ENCODE measurements around the gene KLF7. TPM values are rescaled to one million over a fixed set of nuclear protein-coding genes. Genes with fewer than 3 reads are reported as not detected.
"Not testable (repeated sequence)": the region's sequence is repeated elsewhere in the genome, so short reads cannot be mapped to it uniquely, and the experiment has no call there.

Gene KLF7
- total RNA-seq, 1 donor from 2014 or later = 22.2 TPM

DNA sequence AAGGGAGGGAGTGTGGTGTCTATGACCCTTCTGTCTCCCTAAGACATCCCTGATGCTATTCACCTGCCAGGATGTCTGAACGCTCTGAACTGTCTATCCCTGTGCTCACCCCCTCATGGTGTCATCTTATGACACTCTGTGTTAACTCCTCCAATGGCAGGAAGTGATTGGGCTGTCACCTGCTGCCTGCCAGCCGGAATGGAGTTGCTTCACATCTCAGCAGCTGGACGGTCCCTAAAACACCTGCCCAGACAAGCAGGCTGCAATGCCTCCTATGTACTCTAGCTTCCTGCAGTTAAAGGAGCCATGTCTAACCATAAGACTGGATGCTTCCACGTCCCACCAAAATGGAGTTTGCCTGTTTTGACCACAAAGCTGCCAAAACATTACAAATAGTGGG, 126.5 kb downstream of the KLF7 start:
- DNase-seq (ENCODE audit: low read depth) = no peak
- TF ChIP-seq, protein P1, sequence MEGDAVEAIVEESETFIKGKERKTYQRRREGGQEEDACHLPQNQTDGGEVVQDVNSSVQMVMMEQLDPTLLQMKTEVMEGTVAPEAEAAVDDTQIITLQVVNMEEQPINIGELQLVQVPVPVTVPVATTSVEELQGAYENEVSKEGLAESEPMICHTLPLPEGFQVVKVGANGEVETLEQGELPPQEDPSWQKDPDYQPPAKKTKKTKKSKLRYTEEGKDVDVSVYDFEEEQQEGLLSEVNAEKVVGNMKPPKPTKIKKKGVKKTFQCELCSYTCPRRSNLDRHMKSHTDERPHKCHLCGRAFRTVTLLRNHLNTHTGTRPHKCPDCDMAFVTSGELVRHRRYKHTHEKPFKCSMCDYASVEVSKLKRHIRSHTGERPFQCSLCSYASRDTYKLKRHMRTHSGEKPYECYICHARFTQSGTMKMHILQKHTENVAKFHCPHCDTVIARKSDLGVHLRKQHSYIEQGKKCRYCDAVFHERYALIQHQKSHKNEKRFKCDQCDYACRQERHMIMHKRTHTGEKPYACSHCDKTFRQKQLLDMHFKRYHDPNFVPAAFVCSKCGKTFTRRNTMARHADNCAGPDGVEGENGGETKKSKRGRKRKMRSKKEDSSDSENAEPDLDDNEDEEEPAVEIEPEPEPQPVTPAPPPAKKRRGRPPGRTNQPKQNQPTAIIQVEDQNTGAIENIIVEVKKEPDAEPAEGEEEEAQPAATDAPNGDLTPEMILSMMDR (conservative IDR thresholded peaks at IDR 0.05; ENCODE audit: low read depth, low read length) = no peak
- H3K4me3 ChIP-seq (ENCODE audit: low read depth, low read length) = no peak overlapping the region

DNA sequence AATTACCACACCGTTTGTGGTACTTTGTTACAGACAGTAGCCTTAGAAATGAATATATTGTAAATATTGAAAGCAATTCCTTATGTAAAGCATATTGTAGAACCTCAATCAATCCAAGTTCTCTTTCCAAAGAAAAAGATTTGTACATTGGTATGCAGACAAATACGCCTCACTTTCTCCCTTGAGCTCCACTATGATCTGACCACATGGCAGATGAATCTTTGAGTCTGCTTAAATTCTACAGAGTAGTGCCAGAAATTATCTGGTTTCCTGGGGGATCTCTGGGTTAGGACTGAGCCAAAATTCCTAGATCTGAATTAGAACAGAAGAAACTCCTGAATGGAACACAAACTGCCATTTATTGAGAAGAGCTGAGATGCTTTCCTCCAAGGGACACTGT, 127.4 kb downstream of the KLF7 start:
- no peak overlapping the region for H3K4me3 ChIP-seq (ENCODE audit: low read depth, low read length)
- no peak for DNase-seq (ENCODE audit: low read depth)
- TF ChIP-seq, protein P1 (conservative IDR thresholded peaks at IDR 0.05; ENCODE audit: low read depth, low read length) = no peak

- TF ChIP-seq, protein P1 (conservative IDR thresholded peaks at IDR 0.05; ENCODE audit: low read depth, low read length) = no peak
- no peak overlapping the region for H3K4me3 ChIP-seq (ENCODE audit: low read depth, low read length)
- no peak for DNase-seq (ENCODE audit: low read depth)
Observed at GRCh38 chr2:207037896-207038295, 127.9 kb downstream of the KLF7 start.

DNA sequence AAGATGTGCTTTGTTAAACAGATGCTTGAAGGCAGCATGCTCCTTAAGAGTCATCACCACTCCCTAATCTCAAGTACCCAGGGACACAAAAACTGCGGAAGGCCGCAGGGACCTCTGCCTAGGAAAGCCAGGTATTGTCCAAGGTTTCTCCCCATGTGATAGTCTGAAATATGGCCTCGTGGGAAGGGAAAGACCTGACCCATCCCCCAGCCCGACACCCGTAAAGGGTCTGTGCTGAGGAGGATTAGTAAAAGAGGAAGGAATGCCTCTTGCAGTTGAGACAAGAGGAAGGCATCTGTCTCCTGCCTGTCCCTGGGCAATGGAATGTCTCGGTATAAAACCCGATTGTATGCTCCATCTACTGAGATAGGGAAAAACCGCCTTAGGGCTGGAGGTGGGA, 128.7 kb downstream of the KLF7 start:
- DNase-seq (ENCODE audit: low read depth) = not testable (repeated sequence)

GRCh38 chr2:207035875-207036274, 129.9 kb downstream of the KLF7 start:
- no peak overlapping the region for H3K4me3 ChIP-seq (ENCODE audit: low read depth, low read length)
- no peak for DNase-seq (ENCODE audit: low read depth)
- TF ChIP-seq, protein P1 (conservative IDR thresholded peaks at IDR 0.05; ENCODE audit: low read depth, low read length) = no peak

More for the DNA sequence above, 128.7 kb downstream of the KLF7 start:
- not testable (repeated sequence) for H3K4me3 ChIP-seq (ENCODE audit: low read depth, low read length)

GRCh38 chr2:207032490-207032889, 133.3 kb downstream of the KLF7 start:
- no peak for DNase-seq (ENCODE audit: low read depth)
- TF ChIP-seq, protein P1 (conservative IDR thresholded peaks at IDR 0.05; ENCODE audit: low read depth, low read length) = no peak
- no peak overlapping the region for H3K4me3 ChIP-seq (ENCODE audit: low read depth, low read length)

Other genes with a start within 250 kb of the KLF7 start
- not detected in 2 replicates for gene CPO, start 226.4 kb downstream of the KLF7 start, total RNA-seq

Measured in epithelial cell of proximal tubule (primary cell).